SK-MEL-5 (cell line): ENCODE results near the gene NDNF. TPM values are rescaled to one million over a fixed set of nuclear protein-coding genes. Genes with fewer than 3 reads are reported as not detected.
A peak's percentile ranks its signal among the peaks of the same experiment; 100 is the strongest.

Experiments used
- DNase-seq: peaks from one replicate; pipeline ENCODE4 v3.0.0-alpha.2; 2016; ENCODE audit warnings: low read depth, low spot score
- in situ Hi-C: cut with HindIII; loops from 2 replicates; pipeline ENCODE4 v1.10.0; 2016; ENCODE audit warnings: low sequenced_read_pairs, high pct_unique_total_duplicates, low pct_unique_long_range_greater_than_20kb
- total RNA-seq: library from RNA; depleted of rRNA; stranded (reverse); fragments of >200 nt; shearing (Covaris generic); gene quantifications from 2 replicates; pipeline ENCODE4 v1.2.3, GENCODE V29; 2014

The NDNF gene
- total RNA-seq, 1 experiment from 2014 or later, result not detected

- in situ Hi-C loops, result no loop called here
- no peak for DNase-seq
Observed at GRCh38 chr4:121073672-121074381, 1.5 kb upstream of the NDNF start.

- in situ Hi-C loops, result no loop called here
- no peak for DNase-seq
Observed at GRCh38 chr4:121073004-121073435, 685 bp upstream of the NDNF start.

- no peak for DNase-seq
- in situ Hi-C loops, result no loop called here
Observed at GRCh38 chr4:121071640-121072223, 603 bp downstream of the NDNF start.

- peak; percentile 34 for DNase-seq
- in situ Hi-C loops, result no loop called here
Observed at GRCh38 chr4:121070696-121071639, 1.4 kb downstream of the NDNF start.

- no peak for DNase-seq
- in situ Hi-C loops, result no loop called here
Observed at GRCh38 chr4:121070274-121070673, 2.1 kb downstream of the NDNF start.

GRCh38 chr4:121069430-121069829 is 2.9 kb downstream of the NDNF start:
- in situ Hi-C loops, result no loop called here

GRCh38 chr4:121064482-121064881 is 7.9 kb downstream of the NDNF start:
- in situ Hi-C loops, result no loop called here
- no peak for DNase-seq

More at GRCh38 chr4:121069430-121069829, 2.9 kb downstream of the NDNF start:
- DNase-seq, result no peak

- in situ Hi-C loops, result no loop called here
- no peak for DNase-seq
Observed at GRCh38 chr4:121062521-121062920, 9.8 kb downstream of the NDNF start.

GRCh38 chr4:121061861-121062260 is 10.5 kb downstream of the NDNF start:
- in situ Hi-C loops, result no loop called here
- DNase-seq, result no peak

- DNase-seq, result no peak
- in situ Hi-C loops, result no loop called here
Observed at GRCh38 chr4:121061215-121061614, 11.1 kb downstream of the NDNF start.

- in situ Hi-C loops, result no loop called here
- DNase-seq, result no peak
Observed at GRCh38 chr4:121057466-121057922, 14.8 kb downstream of the NDNF start.

- in situ Hi-C loops, result no loop called here
- no peak for DNase-seq
Observed at GRCh38 chr4:121056066-121056465, 16.3 kb downstream of the NDNF start.

- DNase-seq, result no peak
- in situ Hi-C loops, result no loop called here
Observed at GRCh38 chr4:121054373-121054772, 18.0 kb downstream of the NDNF start.

GRCh38 chr4:121053601-121054143 is 18.7 kb downstream of the NDNF start:
- in situ Hi-C loops, result no loop called here
- no peak for DNase-seq

- peak; percentile 9 for DNase-seq
- in situ Hi-C loops, result no loop called here
Observed at GRCh38 chr4:121050300-121050699, 22.0 kb downstream of the NDNF start.

- DNase-seq, result no peak
Observed at GRCh38 chr4:121049072-121049599, 23.2 kb downstream of the NDNF start.

GRCh38 chr4:121048165-121048564 is 24.2 kb downstream of the NDNF start:
- in situ Hi-C loops, result no loop called here
- no peak for DNase-seq

More at GRCh38 chr4:121049072-121049599, 23.2 kb downstream of the NDNF start:
- in situ Hi-C loops, result no loop called here
